ENCODE results near the gene SLC17A6.

Gene SLC17A6

GRCh38 chr11:22342211-22343031 lies 4.2 kb downstream of the SLC17A6 start:
- Histone ChIP-seq H3K4me3 (ENCODE audit: low read depth in 1 of 2, low read length in 1 of 2) (no peak overlapping the region), H3K36me3 (no peaks in the 10 kb centered on the region), H3K27me3 (peaks cover 97% of the 10 kb centered on the region), H3K27ac (no peak overlapping the region), H3K9me3 (no peaks in the 10 kb centered on the region), H3K4me1 (ENCODE audit: control insufficient read depth in 1 of 2, insufficient read depth in 1 of 2, low read depth in 1 of 2, low read length in 1 of 2) (no peaks in the 10 kb centered on the region)
- TF ChIP-seq, protein P1, sequence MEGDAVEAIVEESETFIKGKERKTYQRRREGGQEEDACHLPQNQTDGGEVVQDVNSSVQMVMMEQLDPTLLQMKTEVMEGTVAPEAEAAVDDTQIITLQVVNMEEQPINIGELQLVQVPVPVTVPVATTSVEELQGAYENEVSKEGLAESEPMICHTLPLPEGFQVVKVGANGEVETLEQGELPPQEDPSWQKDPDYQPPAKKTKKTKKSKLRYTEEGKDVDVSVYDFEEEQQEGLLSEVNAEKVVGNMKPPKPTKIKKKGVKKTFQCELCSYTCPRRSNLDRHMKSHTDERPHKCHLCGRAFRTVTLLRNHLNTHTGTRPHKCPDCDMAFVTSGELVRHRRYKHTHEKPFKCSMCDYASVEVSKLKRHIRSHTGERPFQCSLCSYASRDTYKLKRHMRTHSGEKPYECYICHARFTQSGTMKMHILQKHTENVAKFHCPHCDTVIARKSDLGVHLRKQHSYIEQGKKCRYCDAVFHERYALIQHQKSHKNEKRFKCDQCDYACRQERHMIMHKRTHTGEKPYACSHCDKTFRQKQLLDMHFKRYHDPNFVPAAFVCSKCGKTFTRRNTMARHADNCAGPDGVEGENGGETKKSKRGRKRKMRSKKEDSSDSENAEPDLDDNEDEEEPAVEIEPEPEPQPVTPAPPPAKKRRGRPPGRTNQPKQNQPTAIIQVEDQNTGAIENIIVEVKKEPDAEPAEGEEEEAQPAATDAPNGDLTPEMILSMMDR (IDR thresholded peaks at IDR 0.05), result no peak

DNA sequence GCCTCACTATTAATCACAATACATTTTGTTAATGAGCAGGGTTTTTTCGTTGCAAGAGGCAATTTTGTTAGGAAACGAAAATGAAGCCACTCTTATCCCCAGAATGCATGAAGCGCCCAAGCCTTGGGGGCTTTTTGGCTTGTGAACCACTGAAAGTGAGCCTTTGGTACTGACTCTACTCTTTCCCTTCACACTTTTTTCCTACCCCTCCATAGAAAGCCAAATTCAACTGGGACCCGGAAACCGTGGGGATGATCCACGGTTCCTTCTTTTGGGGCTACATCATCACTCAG lies 4.8 kb downstream of the SLC17A6 start:
- Histone ChIP-seq H3K4me1 (ENCODE audit: control insufficient read depth in 1 of 2, insufficient read depth in 1 of 2, low read depth in 1 of 2, low read length in 1 of 2) (no peaks in the 10 kb centered on the region), H3K9me3 (no peaks in the 10 kb centered on the region), H3K27me3 (peaks cover 94% of the 10 kb centered on the region), H3K36me3 (no peaks in the 10 kb centered on the region), H3K4me3 (ENCODE audit: low read depth in 1 of 2, low read length in 1 of 2) (no peak overlapping the region), H3K27ac (no peak overlapping the region)
- TF ChIP-seq, protein P1 (IDR thresholded peaks at IDR 0.05), result no peak

GRCh38 chr11:22343371-22344032 lies 5.3 kb downstream of the SLC17A6 start:
- H3K4me1 ChIP-seq (ENCODE audit: control insufficient read depth in 1 of 2, insufficient read depth in 1 of 2, low read depth in 1 of 2, low read length in 1 of 2), result no peaks in the 10 kb centered on the region
- no peak overlapping the region for H3K4me3 ChIP-seq (ENCODE audit: low read depth in 1 of 2, low read length in 1 of 2)
- H3K27me3 ChIP-seq, result peaks cover 93% of the 10 kb centered on the region
- no peak overlapping the region for H3K27ac ChIP-seq
- TF ChIP-seq, protein P1 (IDR thresholded peaks at IDR 0.05), result no peak
- no peaks in the 10 kb centered on the region for H3K9me3 ChIP-seq
- no peaks in the 10 kb centered on the region for H3K36me3 ChIP-seq

GRCh38 chr11:22344081-22344480 lies 5.9 kb downstream of the SLC17A6 start:
- Histone ChIP-seq H3K27ac (no peak overlapping the region), H3K9me3 (no peaks in the 10 kb centered on the region), H3K27me3 (peaks cover 88% of the 10 kb centered on the region), H3K4me3 (ENCODE audit: low read depth in 1 of 2, low read length in 1 of 2) (no peak overlapping the region), H3K4me1 (ENCODE audit: control insufficient read depth in 1 of 2, insufficient read depth in 1 of 2, low read depth in 1 of 2, low read length in 1 of 2) (no peaks in the 10 kb centered on the region), H3K36me3 (no peaks in the 10 kb centered on the region)
- TF ChIP-seq, protein P1 (IDR thresholded peaks at IDR 0.05), result no peak

DNA sequence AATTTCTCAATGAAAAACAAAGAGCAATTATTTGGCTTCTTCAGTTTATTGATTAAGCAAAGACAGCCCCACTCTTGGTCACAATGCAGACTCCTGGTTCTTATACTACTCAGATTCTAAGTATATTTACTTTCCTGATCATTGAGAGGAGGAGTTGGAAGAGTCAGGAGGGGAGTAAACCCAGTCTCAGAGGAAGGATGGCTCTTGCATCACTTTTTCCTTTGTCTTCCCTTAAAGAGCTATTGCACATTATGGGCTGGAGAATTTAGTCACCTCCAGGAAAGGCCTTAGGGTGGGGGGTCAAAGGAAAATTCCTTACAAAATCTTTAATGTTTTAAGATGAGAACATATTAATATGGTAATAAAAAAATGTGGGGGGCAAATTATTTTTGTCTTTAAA lies 8.1 kb downstream of the SLC17A6 start:
- Histone ChIP-seq H3K36me3 (no peaks in the 10 kb centered on the region), H3K27ac (no peak overlapping the region), H3K27me3 (peaks cover 66% of the 10 kb centered on the region), H3K4me1 (ENCODE audit: control insufficient read depth in 1 of 2, insufficient read depth in 1 of 2, low read depth in 1 of 2, low read length in 1 of 2) (no peaks in the 10 kb centered on the region), H3K4me3 (ENCODE audit: low read depth in 1 of 2, low read length in 1 of 2) (no peak overlapping the region), H3K9me3 (no peaks in the 10 kb centered on the region)
- TF ChIP-seq, protein P1 (IDR thresholded peaks at IDR 0.05), result no peak

All from neutrophil (primary cell).